Loucy (cell line): ENCODE measurements around the gene IGSF10.

Source experiments
- CTCF ChIP-seq: fragments of 200-600 bp; sonication (generic); conservative IDR thresholded peaks from 2 replicates; pipeline ENCODE4 v1.5.1; 2014; ENCODE audit warnings: mild to moderate bottlenecking, antibody characterized with exemption, low read length
- EZH2phosphoT487 ChIP-seq: fragments of 200-600 bp; IDR thresholded peaks from 2 replicates; pipeline ENCODE4 v1.6.1; 2018; ENCODE audit warnings: antibody characterized with exemption, mild to moderate bottlenecking, moderate library complexity, borderline replicate concordance

DNA sequence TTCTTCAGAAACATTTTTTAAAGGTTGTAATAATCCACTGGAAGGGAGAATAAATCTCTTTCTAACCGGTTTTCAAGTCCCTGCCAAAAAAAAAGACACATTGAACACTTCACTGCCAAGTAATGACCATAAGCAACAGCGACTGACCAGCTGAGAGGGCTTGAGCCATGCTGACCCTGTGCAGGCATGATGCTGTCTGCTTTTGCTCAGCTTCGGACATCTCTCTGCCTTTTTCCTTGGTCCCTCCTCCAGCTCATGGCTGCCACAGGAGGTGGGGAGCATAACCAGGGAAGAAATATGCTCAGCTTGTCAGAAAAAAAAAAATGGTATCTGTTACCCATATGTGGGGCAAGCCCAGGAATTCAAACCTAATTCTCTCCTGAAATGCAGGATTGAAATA, 1.5 kb downstream of the IGSF10 start:
- no peak for TF ChIP-seq CTCF
- no peak for TF ChIP-seq EZH2phosphoT487
